NCI-H526 treated with DMSO at 0.1 percent for 48 hours (cell line): ENCODE data around the gene ZNF234.
"Not testable (repeated sequence)": the region's sequence is repeated elsewhere in the genome, so short reads cannot be mapped to it uniquely, and the experiment has no call there.

ENCODE experiments used
- DNase-seq: peaks from one replicate; lab custom pipeline; 2025; lab: John Stamatoyannopoulos, UW

The ZNF234 gene

DNA sequence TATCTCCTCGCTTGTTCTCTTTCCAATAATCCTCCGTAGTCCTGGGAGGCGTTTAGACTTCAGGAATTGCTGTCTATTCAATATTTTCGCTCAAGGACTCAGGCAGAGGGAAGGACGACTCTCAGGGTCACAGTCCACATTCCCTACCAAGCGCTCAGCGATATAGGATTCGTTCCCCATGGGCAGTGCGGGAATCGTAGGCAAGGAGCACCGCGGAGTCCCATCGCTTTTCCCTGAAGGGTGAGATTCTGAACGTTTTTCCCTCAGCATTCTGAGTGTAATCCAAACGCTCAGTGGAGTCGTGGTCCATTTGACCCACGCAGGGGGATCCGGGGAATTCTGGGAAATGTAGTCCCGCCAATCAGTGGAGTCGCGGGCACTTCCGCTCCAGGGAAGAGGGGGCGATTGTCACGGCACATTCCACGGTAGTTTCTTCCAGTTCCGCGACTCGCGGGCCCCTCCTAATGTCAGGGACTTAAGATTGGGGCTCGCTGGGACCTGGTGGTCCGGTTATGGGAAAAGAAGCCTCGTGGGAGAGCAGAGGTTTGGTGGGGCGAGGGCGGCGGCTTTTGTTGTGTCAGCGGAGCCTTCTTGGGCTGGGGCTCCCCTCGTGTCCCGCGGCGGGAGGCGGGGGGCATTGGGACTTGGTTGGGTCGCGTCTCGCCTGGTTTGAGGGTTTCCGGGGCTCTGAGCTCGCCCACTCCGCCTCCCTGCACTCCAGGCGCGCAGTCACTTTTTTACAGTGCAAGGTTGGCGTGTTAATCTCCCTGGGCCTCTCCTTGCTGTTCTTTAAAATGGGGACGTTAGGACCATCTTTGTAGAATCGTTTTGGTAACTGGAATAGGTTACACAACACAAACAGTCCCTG, at the start of gene ZNF234:
TSS of gene ZNF234 (plus strand) at position 364 of the 868 bp plus-strand sequence. CDS start 3,079 bp downstream, outside the sequence.
- DNase-seq: peak; percentile 74

DNA sequence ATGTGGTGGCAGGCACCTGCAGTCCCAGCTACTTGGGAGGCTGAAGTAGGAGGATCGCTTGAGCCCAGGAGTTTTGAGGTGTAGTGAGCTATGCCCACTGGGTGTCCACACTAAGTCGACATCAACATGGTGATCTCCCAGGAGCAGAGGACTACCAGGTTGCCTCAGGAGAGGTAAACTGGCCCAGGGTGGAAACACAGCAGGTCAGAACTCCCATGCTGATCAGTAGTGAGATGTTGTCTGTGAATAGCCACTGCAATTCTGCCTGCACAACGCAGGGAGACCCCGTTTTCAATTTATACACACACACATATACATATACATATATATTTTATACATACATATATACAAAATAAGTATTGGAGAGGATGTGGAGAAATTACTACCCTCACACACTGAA, 49.2 kb upstream of the ZNF234 start:
- no peak for DNase-seq

DNA sequence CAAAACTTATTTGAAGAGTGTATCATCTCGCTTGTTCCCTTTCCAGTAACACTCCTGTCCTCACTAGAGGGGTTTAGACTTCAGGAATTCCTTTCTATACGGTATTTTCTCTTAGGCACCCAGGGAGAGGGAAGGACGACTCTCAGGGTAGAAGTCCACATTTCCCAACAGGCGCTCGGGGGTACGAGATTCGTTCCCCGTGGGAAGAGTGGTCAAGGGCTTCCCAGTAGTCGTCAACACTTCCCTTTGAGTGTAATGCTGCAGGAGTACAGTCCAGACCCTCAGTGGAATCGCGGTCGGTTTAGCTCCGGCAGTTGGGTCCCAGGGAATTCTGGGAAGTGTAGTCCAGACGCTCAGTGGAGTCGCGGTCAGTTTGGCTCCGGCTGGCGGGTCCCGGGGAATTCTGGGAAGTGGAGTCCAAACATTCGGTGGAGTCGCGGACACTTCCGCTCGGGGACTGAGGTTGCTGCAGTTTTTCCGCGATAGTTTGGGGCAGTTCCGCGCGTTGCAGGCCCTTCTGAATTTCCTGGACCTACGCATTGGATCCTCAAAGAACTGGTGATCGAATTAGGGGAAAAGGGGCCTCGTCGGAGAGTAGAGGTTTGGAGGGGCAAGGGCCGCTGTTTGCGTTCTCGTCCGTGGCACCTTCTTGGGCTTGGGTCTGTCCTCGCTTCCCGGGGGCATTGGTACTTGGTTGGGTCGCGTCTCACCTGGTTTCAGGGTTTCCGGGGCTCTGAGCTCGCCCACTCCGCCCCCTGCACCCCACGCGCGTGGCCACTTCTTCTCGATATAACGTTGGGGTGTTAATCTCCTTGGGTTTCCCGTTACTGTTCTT, 47.2 kb upstream of the ZNF234 start, which contains the start of gene ZNF224:
TSS of gene ZNF224 (plus strand) at position 431 of the 835 bp plus-strand sequence. CDS start 3,513 bp downstream, outside the sequence.
- peak; percentile 95 for DNase-seq

DNA sequence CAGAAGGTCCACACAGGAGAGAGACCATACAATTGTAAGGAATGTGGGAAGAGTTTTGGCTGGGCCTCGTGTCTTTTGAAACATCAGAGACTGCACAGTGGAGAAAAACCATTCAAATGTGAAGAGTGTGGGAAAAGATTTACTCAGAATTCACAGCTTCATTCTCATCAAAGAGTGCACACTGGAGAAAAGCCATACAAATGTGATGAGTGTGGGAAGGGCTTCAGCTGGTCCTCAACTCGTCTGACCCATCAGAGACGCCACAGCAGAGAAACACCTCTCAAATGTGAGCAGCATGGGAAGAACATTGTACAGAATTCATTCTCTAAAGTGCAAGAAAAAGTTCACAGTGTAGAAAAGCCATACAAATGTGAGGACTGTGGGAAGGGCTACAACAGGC, 33.6 kb upstream of the ZNF234 start:
- no peak for DNase-seq

DNA sequence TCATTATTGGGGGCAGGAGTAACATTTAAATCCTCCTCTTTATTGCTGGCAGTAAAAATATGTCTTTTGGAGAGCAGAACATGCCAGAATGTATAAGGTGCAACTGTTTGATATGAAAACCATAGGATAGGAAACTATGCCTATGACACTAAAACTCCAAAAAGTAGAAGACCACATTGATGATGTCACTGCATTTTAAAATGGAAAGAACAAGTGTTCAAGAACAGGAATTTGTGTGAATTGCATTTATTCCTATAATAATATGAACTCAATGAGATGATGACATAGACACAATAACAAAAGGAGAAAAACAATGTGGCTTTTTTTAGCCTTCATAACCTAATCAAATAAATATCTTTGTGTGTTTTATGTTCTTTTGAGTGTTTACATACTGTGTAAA, 31.9 kb upstream of the ZNF234 start:
- DNase-seq: no peak

DNA sequence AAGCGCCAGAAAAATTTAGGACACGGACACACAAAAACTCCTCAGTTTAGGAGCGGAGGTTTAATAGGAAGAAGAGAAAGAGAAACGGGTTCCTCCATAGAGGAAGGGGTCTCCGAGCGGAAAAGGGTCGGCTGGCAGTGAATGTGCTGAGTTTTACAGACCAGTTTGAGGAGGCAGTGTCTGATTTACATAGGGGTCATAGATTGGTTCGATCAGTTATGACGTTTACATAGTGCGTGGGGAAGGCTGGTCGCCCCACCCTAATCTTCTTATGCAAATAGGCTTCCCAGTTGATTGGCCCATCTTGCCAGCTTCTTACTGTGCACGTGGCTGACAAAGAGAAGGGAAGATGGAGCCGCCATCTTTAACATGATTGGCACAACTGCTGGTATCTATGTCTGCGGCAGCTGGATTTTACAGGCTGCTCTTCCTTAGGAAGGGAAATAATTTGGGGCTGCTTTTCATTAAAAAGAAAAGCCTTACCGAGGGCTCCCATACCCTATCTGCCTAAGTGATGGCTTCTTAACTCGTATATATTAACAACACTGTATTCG, 29.4 kb upstream of the ZNF234 start:
- peak; percentile 19 for DNase-seq

DNA sequence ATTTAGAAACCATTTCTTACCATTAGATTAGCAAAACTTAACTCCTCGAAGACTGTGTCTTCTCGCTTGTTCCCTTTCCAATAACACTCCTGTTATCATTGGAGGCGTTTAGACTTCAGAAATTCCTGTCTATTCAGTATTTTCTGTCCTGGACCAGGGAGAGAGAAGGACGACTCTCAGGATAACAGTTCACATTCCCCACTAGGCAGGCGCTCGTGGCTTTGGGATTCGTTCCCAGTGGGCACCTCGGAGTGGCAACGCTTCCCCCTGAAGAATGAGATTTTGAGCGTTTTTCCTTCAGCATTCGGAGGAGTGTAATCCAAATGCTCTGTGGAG, 28.6 kb upstream of the ZNF234 start:
- DNase-seq: no peak

DNA sequence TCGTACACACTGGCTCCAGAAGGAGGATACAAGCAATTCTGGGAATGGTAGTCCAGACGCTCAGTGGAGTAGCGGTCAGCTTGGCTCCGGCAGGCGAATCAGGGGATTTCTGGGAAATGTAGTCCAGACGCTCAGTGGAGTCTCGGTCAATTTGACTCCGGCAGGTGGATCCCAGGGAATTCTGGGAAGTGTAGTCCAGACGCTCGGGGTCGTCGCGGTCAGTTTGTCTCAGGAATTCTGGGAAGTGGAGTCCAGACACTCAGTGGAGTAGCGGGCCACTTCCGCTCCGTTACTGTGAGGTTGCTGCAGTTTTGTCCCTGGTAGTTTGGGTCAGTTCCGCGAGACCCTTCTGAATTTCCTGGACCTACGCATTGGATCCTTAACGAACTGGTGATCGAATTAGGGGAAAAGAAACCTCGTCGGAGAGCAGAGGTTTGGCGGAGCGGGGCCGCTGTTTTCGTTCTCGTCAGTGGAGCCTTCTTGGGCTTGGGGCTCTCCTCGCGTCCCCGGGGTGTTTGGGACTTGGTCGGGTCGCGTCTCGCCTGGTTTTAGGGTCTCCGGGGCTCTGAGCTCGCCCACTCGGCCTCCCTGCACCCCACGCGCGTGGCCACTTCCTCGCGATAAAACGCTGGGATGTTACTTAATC, 28.1 kb upstream of the ZNF234 start, which contains the start of gene ZNF225:
TSS of gene ZNF225 (plus strand) at position 262 of the 646 bp plus-strand sequence. CDS start 2,429 bp downstream, outside the sequence.
- peak; percentile 95 for DNase-seq

DNA sequence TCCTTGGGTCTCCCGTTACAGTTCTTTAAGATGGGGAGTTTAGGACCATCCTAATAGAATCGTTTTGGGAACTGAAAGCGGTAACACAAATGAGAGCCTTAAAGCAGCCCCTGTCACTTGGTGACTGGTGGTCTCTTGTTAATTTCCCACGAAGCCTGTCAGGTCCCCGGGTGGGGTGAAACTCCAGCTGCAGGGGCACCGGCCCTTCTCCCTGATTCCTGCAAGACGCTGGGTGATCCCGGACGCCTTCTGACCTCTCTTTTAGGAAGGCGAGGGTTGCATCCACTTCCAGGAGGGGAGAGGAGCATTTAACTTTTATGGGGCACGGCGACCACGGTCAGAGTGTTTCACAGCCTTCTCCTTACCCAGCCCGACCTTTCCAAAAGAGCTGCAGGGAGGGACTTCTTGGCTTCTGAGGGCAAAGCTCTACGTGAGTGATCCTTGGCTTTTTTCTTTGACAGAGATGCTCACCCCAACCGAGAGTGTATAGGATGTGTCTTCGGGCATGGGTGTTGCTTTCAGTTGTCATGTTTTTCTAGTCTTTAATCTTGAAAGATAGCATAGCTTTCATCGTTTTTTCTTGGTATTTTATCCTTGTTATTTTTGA, 27.5 kb upstream of the ZNF234 start:
- no peak for DNase-seq

DNA sequence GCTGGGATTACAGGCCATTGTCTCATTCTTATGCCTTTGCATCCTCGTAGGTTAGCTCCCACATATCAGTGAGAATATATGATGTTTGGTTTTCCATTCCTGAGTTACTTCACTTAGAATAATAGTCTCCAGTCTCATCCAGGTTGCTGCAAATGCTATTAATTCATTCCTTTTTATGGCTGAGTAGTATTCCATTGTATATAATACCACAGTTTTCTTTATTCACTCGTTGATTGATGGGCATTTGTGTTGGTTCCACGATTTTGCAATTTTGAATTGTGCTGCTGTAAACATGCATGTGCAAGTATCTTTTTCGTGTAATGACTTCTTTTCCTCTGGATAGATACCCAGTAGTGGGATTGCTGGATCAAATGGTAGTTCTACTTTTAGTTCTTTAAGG, 20.2 kb upstream of the ZNF234 start:
- not testable (repeated sequence) for DNase-seq

DNA sequence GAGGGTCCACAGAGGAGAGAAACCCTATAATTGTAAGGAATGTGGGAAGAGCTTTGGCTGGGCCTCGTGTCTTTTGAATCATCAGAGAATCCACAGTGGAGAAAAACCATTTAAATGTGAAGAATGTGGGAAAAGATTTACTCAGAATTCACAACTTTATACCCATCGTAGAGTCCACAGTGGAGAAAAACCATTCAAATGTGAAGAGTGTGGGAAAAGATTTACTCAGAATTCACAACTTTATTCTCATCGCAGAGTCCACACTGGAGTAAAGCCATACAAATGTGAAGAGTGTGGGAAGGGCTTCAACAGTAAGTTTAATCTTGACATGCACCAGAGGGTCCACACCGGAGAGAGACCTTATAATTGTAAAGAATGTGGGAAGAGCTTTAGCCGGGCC, 9.4 kb upstream of the ZNF234 start:
- DNase-seq: no peak

DNA sequence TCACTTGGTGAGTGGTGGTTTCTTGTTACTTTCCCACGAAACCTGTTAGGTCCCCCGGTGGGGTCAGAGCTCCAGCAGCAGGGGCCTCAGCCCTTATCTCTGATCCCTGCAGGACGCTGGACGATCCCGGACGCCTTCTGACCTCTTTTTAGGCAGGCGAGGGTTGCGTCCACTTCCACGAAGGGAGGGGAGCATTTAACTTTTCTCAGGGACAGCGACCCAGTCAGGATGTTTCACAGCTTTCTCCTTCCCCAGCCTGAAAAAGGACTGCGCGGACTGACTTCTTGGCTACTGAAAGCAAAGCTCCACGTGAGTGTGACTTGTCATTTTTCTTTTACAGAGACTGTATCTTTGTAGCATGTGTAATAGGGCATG, 692 bp downstream of the ZNF234 start:
- DNase-seq: no peak

DNA sequence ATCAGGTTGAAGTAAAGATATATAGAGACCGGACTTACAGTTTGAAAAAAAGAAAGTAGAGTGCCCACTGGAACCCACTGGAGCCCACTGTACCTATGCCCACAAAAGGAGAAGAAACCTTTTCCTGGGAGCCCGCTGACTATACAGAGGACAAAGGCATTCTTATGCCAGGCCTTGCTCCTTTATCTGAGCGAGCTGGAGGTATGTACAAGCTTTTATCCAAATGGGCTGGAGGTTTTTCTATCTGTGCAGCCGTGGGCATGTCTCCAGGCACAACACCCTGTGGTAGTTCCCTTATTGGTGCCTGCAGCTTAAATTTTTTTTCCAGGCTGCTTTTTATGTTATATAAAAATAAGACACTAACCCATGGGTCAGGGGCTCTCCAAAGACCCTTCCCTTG, 8.4 kb downstream of the ZNF234 start:
- no peak for DNase-seq

DNA sequence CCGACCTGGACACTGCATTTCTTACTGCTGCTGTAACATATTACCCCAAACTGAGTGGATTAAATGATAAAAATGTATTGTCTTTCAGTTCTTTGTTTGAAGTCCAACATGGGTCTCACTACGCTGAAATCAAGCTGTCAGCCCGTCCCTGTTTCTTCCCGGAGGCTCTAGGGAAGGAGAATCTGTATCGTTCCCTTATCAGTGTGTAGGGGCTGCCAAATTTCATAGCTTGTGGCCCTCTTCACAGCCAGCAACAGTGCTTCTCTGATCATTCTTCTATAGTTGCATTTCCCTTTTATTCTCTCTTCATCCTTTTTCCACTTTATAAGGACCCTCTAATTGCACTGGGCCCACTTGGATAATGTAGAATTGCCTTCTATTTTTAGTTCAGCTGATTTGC, 10.1 kb downstream of the ZNF234 start:
- no peak for DNase-seq

DNA sequence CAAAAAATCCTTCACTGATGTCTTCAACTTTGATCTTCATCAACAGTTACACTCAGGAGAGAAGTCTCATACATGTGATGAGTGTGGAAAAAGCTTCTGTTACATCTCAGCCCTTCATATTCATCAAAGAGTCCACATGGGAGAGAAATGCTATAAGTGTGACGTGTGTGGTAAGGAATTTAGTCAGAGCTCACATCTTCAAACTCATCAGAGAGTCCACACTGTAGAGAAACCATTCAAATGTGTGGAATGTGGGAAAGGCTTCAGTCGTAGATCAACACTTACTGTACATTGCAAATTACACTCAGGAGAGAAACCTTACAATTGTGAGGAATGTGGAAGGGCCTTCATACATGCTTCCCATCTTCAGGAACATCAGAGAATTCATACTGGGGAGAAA, 15.1 kb downstream of the ZNF234 start:
- DNase-seq: no peak

DNA sequence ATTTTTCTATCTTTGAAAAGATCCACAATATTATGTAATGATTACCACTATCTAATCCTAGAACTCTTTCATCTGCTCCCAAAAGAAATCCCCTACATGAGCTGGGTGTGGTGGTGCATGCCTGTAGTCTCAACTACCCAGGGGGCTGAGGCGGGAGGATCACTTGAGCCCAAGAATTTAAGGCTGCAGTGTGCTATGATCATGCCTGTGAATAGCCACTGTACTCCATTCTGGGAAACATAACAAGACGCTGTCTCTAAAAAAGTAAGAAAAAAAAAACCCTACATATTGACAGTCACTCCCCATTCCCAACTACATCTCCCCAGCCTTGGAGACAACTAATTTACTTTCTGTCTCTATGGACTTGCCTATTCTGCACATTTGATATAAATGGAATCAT, 22.4 kb downstream of the ZNF234 start:
- no peak for DNase-seq

DNA sequence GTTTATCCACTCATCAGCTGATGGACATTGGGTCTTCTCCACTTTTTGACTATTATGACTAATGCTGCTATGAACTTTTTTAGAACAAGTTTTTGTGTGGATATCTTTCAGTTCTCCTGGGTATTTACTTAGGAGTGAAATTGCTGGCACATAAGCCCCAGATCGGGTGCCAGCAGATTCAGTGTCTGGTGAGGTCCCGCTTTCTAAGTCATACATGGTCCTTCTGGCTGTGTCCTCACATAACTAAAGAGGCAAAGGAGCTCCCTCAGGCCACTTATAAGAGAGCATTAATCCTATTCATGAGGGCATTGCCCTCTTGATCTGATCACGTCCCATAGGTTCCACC, 22.9 kb downstream of the ZNF234 start:
- no peak for DNase-seq

DNA sequence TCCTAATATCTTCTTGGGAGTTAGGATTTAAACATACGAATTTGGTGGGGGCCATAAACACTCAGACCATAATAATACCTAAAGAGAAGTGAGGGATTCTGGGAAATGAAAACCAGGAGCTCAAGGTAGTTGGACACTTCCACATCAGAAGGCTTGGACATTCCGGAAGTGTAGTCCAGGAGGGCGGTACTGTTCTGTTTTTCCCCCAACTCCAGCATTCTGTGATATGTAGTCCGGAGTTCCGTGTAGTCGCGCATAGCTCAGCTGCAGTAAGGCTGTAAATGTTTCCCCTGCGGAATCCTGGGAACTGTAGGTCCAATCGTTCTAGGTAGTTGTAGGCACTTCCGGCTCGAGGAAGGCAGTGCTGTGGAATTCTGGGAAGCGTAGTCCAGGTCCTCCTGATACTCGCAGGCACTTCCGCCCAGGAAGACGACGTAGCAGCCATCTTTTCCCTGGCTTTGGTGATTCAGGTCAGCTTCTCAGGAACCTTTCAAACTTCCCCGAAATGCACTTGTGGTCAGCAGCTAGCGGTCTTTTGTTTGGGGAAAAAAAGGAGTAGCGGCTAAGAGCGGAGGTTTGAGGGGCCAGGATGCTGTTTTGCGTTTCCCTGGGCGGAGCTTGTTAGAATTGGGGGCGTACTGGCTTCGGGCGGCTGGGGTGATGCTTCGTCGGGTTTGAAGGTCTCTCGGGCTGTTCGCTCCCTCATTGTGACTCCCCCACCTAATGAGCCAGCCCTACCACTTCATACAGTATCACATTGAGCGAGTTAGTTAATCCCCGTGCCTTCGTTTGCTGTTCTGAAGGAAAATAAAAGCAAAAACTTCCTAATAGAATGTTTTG, 23.5 kb downstream of the ZNF234 start, which contains the start of gene ZNF226:
TSS of gene ZNF226 (plus strand) at position 428 of the 840 bp plus-strand sequence. CDS start 4,981 bp downstream, outside the sequence.
- DNase-seq: peak; percentile 98

DNA sequence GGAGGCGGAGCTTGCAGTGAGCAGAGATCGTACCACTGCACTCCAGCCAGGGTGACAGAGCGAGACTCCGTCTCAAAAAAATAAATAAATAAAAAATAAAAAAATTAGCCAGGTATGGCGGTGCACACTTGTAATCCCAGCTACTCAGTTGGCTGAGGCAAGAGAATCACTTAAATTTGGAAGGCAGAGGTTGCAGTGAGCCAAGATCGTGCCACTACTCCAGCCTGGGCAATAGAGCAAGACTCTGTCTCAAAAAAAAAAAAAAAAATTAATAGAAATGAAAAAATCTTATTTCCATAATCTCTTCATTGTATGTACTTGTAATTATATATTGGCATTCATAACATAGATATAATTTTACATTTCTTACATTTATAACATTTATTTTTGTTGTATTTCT, 29.3 kb downstream of the ZNF234 start:
- DNase-seq: not testable (repeated sequence)

DNA sequence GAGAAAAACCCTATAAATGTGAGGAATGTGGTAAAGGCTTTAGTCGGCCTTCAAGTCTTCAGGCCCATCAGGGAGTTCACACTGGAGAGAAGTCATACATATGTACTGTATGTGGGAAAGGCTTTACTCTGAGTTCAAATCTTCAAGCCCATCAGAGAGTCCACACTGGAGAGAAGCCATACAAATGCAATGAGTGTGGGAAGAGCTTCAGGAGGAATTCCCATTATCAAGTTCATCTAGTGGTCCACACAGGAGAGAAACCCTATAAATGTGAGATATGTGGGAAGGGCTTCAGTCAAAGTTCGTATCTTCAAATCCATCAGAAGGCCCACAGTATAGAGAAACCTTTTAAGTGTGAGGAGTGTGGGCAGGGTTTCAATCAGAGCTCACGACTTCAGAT, 35.2 kb downstream of the ZNF234 start:
- no peak for DNase-seq

DNA sequence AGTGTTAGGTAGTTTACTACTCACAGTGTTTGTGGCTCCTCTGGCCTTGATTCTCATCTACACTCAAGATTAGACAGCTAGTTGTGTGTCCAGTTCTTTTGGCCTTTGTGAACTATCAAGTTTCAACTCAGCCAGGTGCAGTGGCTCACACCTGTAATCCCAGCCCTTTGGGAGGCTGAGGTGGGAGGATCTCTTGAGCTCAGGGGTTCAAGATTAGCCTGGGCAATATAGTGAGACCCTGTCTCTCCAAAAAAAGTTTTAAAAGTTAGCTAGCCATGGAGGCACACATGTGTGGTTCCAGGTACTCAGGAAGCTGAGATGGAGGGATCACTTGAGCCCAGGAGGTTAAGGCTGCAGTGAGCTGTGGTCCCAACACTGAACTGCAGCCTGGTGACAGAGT, 39.6 kb downstream of the ZNF234 start:
- no peak for DNase-seq
